Activated naive CD4-positive, alpha-beta T cell treated with anti-CD3 and anti-CD28 coated beads, Interleukin-2, amount 50 U/mL, for 16 hours (primary cell): ENCODE results near the gene CT55.
"Not testable (repeated sequence)": the region's sequence is repeated elsewhere in the genome, so short reads cannot be mapped to it uniquely, and the experiment has no call there.

Experiments used
- DNase-seq: peaks from one replicate; pipeline ENCODE4 v3.0.0-alpha.2; 2020

The CT55 gene, protein sequence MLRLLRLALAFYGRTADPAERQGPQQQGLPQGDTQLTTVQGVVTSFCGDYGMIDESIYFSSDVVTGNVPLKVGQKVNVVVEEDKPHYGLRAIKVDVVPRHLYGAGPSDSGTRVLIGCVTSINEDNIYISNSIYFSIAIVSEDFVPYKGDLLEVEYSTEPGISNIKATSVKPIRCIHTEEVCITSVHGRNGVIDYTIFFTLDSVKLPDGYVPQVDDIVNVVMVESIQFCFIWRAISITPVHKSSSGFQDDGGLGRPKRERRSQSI

DNA sequence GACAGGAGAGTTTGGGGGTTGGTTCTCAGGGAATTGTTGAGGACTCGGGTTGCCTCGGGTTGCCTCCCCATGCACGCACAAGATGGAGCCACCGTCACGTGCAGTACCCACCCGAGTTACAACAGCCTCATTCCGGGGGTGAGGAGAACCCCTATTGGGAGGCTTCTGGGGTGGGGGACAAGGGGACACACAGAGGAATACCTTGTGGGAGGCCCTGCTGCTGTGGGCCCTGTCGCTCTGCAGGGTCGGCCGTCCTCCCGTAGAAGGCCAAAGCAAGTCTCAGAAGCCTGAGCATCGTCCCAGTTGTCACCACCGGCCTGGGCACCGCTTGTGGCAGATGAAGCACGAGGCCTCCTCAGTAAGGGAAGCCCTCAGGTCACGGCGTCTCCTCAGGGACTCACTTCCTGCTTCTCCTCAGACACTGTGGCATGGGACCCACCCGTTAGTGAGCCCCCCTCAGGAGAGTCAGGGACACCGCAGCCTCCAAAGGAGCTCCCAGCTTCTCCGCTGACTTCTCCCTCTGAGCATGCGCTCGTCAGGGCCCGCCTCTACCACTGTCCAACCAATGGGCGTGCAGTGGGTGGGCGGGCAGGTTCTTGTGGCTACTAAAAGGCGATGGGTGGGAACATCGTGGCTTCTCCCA lies at the start of gene CT55:
TSS of gene CT55 (minus strand) at position 522 of the 643 bp plus-strand sequence. CDS start at position 295, 227 bp downstream.
- no peak for DNase-seq

DNA sequence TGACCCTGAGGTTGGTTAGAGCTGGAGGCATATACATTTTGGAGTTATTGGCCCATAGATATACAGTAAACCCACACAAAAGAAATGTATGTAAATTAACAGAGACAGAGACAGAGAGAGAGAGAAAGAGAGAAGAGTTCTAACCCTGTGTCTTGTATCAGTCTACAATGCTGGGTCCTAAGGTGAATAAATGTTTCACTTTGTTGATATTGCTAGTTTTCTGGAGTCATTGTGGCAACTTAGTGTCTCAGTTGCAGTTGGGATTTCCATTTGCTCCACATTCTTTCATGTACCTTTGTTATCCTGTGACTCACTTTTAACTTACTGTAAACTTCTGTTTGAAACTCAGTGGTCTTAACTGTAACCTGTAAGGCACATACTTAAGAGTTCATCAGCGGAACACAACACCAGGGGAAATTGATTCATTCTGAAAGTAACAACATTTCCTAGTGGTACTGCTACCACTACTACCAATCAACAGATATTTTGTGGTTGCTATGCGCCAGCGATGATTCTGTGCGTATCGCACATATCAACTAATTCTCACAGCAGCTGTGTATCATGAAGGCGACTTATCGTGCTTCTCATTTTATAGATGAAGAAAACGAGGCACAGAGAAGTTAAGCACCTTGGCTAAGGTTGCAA lies 42.1 kb upstream of the CT55 start:
- peak; percentile 28 for DNase-seq

DNA sequence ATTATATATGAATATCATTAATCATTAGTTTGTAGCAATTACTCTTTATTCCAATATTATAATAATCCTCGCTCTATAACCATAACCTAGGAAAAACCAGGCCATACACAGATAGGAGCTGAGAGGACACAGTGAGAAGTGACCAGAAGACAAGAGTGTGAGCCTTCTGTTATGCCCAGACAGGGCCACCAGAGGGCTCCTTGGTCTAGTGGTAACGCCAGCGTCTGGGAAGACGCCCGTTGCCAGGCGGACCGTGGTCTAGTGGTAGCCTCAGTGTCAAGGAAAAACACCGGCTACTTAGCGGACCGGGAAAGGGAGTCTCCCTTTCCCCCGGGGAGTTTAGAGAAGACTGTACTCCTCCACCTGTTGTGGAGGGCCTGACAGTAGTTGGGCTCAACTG lies 35.2 kb upstream of the CT55 start:
- peak; percentile 16 for DNase-seq

DNA sequence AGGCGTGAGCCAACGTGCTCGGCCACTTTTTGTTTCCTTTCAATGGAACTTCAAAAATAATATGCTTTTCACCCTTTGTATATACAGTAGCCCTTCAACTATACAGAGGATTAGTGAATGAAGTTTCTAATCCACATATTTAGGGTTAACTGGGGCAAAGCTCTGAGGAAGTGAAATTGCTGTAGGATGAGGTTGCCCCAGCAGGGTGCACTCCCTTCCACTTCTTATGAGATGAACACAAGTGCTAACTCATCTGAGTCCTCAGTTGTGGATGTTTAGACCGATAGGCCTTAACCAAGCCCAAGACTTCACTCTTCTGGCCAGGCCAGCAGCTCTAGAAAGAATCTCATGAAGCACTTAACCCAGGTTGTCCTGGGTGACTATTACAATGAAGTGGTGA lies 29.1 kb upstream of the CT55 start:
- DNase-seq, result no peak

DNA sequence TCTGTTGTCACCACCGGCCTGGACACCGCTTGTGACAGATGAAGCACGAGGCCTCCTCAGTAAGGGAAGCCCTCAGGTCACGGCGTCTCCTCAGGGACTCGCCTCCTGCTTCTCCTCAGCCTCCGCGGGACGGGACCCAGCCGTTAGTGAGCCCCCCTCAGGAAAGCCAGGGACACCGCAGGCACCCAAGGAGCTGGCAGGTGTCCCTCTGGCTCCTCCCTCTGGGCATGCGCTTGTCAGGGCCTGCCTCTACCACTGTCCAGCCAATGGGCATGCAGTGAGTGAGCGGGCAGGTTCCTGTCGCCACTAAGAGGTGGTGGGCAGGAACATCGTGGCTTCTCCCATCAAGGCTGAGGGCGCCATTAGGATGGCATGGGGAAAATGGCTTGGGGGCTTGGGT lies 23.5 kb upstream of the CT55 start:
- DNase-seq, result no peak

DNA sequence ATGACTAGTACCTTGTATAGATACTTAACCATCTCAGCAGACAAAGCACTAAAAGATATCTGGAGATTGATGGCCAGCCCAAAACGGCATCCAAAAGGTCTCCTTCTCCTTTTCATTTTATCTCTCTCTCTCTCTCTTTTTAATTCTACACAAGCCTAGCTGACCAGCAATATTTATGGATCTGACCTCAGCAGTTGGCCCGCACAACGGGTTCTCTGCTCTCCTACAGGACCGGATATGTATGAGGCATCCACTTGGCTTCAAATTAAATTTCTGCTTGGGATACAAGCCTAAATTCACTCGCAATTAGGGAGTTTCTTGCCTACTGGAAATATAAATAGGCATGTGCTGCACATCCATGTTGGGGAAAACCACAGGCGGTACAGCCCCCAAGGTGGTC lies 22.5 kb upstream of the CT55 start:
- no peak for DNase-seq

DNA sequence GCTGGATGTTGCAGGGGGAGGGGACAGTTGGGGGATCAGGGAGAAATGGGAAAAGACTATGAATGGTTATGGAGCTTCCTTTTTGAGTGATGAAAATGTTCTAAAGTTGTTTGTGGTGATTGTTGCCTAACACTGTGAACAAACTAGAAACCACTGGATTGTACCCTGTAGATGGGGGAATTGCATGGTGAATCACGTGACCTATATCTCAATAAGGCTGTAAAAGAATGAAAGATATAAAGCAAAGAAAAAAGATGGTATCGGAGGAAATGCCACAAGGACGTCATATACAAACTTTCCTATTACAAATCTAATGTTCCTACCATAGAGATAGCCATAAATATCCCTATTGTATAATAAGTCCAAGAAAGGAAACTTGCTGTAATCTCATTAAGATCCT lies 20.6 kb upstream of the CT55 start:
- no peak for DNase-seq

DNA sequence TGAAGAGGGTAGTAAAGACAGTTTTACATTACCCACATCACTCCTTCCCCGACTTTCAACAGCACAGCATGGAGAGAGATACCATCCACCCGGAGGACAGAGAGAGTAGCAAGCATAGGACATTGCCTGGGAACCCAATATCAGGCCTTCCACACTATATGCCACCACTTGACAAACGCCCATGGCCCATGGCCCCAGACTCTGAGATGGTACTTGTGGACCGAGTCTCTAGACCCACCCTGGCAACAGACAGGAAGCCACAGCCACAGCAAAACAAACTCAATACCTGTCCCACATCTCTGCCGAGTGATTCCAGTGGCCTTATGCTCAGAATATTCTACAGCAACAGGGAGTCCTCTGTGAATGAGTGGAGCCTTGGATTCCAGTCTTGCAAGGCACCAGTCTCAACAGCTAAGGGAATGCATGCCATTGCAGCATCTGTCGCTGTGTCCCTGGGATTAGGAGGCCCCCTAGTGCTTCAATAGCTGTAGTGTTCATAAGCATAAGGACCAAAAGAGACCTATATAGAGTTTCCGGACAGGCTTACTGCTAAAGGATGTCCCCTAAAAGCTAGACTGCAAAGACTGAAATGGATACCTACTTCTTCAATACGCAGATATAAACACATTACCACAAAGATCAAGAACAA lies 14.7 kb upstream of the CT55 start:
- peak; percentile 29 for DNase-seq

DNA sequence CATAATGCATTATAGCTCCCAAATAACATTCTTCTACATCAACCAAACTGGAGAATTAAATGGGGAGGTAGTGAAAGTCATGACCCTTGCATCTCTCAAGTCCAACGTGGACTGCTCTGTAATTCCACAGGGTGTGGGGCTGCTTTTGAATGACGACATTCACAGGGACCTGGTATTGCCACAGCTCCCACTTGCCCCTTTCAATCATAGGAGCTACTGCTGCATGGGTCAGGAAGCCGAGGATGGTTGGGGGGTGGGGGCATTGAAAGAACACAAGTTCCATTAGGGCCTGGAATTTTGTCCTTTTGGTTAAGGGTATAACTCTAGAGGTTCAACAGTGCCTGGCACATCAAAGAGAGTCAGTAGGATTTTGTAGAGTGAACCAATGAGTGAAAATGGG lies 7.4 kb upstream of the CT55 start:
- DNase-seq, result no peak

DNA sequence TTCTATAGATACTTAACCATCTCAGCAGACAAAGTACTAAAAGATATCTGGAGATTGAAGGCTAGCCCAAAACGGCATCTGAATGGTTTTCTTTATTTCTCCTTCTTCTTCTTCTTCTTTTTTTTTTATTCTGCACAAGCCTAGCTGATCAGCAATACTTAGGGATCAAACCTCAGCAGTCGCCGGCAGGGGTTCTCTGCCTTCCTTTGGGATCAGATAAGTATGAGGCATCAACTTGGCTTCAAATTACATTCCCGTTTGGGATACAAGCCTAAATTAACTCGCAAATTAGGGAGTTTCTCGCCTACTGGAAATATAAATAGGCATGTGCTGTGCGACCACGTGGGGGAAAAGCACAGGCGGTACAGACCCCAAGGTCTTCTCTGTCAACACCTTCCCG lies 730 bp downstream of the CT55 start:
- no peak for DNase-seq

DNA sequence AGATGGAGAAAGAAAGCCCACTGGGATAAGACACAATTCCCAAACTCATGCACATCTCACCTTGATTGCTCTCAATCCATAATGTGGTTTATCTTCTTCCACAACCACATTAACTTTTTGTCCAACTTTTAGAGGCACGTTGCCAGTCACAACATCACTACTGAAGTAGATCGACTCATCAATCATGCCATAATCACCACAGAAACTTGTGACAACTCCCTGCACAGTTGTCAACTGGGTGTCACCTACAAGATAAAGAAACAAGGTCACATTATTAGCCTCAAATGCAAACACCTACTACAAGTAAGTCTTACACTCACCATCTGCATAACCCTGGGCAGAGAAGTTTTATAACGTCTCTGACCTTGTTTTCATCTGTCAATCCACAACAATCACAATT lies 1.7 kb downstream of the CT55 start:
- not testable (repeated sequence) for DNase-seq

DNA sequence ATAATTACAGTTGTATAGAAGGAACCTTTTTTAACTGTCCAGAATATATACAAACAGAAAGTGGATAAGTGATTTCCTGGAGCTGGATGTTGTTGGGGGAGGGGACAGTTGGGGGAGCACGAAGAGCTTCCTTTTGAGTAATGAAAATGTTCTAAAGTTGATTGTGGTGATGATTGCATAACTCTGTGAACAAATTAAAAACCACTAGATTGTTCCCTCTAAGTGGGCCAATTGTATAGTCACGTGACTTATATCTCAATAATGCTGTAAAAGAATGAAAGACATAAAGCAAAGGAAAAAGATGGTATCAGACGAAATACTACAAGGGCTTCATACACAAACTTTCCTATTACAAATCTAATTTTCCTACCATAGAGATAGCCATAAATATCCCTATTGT lies 2.7 kb downstream of the CT55 start:
- DNase-seq, result no peak

DNA sequence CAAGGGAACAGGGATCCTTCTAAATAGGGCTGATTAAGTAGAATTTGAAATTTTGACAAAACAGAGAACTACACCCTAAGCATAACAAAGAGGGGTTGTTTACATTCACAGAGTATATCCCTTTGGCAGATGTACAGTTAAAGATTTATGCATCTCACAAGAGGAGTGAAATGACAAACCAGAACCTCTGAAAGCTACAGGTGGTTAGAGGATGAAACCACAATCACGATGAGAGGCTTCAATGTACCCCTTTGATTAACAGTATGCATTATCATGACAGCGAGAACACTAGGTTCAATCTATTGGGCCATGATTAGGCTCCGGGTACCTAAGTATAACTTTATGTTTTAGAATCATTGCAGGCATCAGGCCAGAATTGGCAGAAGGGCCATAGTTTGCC lies 16.5 kb downstream of the CT55 start:
- DNase-seq, result not testable (repeated sequence)

DNA sequence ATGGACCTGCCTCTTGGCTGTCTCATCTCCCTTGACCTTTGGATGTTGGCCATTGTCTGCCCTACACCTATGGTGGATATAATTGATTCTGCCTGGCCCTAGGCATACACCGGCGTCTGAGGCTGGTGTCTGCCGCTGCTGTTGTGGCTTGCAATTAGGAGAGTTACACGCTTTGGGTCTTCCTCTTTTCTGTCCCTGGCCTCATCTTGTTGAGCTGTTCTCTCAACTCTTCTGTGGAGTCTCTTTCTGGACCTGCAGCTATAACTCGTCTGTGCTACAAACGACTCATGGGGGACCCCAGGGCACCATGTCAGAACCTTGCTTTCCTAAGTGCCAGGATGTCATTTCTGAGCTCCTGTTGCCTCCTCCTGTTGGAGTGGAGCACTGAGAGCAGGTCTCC lies 45.1 kb downstream of the CT55 start:
- not testable (repeated sequence) for DNase-seq

DNA sequence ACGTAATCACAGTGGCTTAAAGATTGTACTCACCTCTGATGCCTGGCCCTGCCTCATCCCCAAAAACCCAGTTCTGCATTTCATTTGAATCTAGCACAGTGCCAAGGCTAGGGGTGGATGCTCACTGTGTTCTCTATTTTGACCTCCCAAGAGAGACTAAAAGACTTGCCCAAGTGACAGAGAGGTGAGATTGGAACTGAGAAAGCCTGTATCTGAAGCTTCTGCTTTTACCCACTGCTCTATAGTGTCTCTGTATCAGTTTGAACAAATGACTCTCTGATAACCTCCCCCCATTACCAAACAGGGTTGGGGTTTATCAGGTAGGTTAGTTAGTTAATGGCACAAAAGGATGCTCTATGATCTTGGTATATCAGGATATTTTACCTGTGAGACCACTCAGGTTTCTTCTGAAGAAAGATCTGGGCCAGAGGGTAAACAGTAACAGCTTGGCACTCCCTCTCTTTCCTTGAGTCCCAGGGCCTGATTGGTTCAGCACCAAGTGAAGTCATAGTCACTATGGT lies 51.1 kb downstream of the CT55 start, which contains the start of gene ETDB:
TSS of gene ETDB (minus strand) at position 471 of the 521 bp plus-strand sequence. CDS start 1,265 bp downstream, outside the sequence.
- not testable (repeated sequence) for DNase-seq

DNA sequence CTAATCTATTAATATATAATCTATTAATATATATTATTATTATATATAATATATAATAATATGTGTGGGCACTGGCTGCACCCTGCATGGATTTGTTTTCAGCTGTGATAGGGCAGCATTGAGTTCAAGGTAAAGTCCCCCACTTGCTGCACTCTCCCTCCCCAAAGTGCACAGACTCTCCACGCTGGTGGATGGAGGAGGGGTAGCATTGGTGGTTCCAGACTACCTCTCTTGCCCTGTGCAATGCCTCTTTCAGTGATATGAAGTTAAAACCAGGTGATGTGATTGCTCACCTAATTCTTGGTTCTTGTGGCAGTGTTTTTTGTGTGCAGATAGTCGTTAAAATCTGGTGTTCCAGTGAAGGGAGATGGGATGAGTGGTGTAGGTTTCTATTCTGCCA lies 55.1 kb downstream of the CT55 start:
- DNase-seq, result not testable (repeated sequence)

DNA sequence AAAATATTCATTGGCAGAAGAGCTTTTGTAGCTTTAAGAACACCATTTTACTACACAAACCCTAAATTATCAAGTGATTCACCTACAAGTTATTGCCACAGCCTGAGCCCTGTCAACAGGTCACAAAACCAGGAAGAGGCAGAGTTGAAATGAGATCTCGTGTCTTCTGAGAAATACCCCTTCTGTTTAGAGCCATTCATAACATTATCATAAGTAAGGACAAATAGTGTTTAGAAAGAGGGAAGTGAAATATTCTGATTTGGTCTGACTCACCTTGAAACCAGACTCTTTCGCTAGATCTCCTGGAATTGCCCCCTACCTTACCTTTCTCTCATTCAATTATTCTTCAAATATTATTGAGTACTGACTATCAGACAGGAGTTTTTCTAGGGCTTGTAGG lies 56.8 kb downstream of the CT55 start:
- DNase-seq, result no peak

DNA sequence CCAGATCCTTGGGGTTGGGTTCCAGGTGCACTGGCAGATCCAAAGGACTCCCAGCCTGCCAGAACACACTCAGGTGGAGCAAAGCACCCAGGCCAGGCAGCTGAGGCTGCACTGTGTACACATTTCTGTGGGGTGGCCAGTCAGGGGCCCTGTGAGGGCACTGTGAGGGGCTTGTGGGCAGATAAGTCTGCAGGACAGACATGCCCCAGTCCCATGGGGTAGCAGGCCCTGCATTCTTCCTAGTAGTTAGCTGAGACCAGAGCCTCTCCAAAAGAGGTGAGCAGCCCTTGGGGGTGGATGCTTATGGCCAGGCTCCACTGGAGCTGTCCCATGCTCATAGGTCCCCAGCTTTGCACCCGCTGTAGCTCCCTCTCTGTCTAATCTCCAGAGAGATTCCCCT lies 58.5 kb downstream of the CT55 start:
- no peak for DNase-seq

DNA sequence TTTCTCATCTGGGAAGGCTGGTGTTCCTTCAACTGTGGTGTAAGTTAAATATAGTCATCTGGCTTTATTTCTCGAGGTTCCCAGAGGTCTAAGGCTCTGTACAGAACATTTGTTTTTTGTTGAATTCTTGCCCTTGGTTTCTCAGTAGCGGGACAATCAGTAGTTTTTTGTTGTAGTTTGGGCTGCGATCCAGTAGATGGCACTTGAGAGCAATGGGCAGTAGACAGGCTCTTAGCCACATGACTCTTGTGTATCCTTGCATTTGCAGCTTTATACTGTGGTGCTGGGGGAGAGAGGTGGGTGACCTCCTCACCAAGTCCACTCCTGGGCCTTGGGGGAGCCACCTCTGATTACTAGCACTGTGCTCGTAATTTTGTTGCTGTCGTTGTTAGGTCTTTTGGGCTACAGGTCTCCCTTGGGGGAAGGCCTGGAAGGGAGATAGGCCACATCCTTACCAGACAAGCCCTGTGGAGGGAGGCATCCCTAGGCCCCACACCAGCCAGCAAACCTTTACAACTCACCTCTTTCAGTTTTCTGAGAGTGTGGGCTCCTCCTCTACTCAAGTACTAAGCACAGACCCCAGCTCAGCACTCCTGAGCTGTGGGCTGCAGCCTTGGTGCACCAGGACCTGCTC lies 59.0 kb downstream of the CT55 start:
- peak; percentile 31 for DNase-seq

DNA sequence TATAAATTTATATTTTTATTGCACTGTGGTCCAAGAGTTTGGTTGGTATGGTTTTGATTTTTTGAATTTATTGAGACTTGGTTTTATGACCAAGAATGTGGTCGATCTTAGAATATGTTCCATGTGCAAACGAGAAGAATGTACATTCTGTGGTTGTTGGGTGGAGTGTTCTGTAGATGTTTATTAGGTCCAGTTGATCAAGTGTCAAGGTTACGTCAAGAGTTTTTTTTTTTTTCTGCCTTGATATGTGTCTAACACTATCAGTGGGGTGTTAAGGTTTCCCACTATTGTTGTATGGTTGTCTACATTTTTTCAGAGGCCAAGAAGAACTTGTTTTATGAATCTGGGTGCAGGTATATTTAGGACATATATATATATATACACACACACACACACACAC lies 61.6 kb downstream of the CT55 start:
- DNase-seq, result no peak
